ENCODE data around the gene TNK2. TPM values are rescaled to one million over a fixed set of nuclear protein-coding genes. Genes with fewer than 3 reads are reported as not detected.

The TNK2 gene
- polyA plus RNA-seq, 3 donors, result 0.84 to 131 (median 1.8) TPM

GRCh38 chr3:195889870-195890295, 18.5 kb downstream of the TNK2 start:
- Histone ChIP-seq H2AFZ (ENCODE audit: insufficient read depth, low read depth, low read length, poor library complexity, severe bottlenecking) (no peak overlapping the region), H3K4me3 (replicated peaks in 1 of 3; ENCODE audit: low read depth in 2 of 3, low read length in 3 of 3) (no peak overlapping the region), H3K36me3 (replicated peaks in 1 of 2; ENCODE audit: control insufficient read depth in 1 of 2, insufficient read depth in 2 of 2, low read length in 2 of 2) (peaks cover 47 to 66% of the 10 kb centered on the region in 2 donors), H3K27me3 (ENCODE audit: control insufficient read depth in 2 of 2, insufficient read depth in 2 of 2, low read length in 2 of 2) (no peaks in the 10 kb centered on the region), H3K27ac (ENCODE audit: low read depth in 1 of 2, low read length in 2 of 2) (peak overlapping the region in 1 of 2 donors; percentile 16), H4K20me1 (ENCODE audit: insufficient read depth, low read length) (peaks cover 99% of the 10 kb centered on the region), H3K9me3 (replicated peaks in 1 of 2; ENCODE audit: control insufficient read depth in 1 of 2, insufficient read depth in 1 of 2, low read length in 2 of 2) (no peaks in the 10 kb centered on the region), H3K79me2 (ENCODE audit: insufficient read depth, low read length) (peaks cover 92% of the 10 kb centered on the region), H3K4me1 (ENCODE audit: control insufficient read depth in 1 of 2, insufficient read depth in 2 of 2, low read length in 2 of 2) (peaks cover 19 to 21% of the 10 kb centered on the region in 2 donors), H3K9ac (ENCODE audit: insufficient read depth, low read length, poor library complexity, severe bottlenecking) (no peak overlapping the region), H3K4me2 (replicated peaks; ENCODE audit: extremely low read depth, low read length, poor library complexity, severe bottlenecking) (no peak overlapping the region)
- Mint-ChIP-seq H3K27ac (peak overlapping the region in 3 of 7 donors; percentile 2 to 52 (median 43)), H3K4me3 (no peak overlapping the region), H3K27me3 (ENCODE audit: low read depth in 3 of 3) (no peaks in the 10 kb centered on the region), H3K9me3 (peaks cover 0 to 3% (median 0%) of the 10 kb centered on the region in 7 donors), H3K36me3 (peaks cover 36 to 65% of the 10 kb centered on the region in 2 donors), H3K4me1 (peaks cover 16% of the 10 kb centered on the region)
- no peak for TF ChIP-seq CTCF (IDR thresholded peaks at IDR 0.05)
- intact Hi-C loops (cut with micrococcal nuclease), result loop anchor here (2.0 to 5.0 kb wide), 2 partner anchors 31 to 32 kb away; no protein-coding TSS in a partner anchor
- no peak for DNase-seq
- 64% methylated on average over 3 of the region's 8 CpGs for WGBS (ENCODE audit: insufficient coverage)

GRCh38 chr3:195888981-195889869, 19.1 kb downstream of the TNK2 start:
- TF ChIP-seq CTCF (IDR thresholded peaks at IDR 0.05), result no peak
- Mint-ChIP-seq H3K36me3 (peaks cover 39 to 71% of the 10 kb centered on the region in 2 donors), H3K27ac (peak overlapping the region in 3 of 7 donors; percentile 8 to 40 (median 16)), H3K4me1 (peaks cover 10% of the 10 kb centered on the region), H3K27me3 (ENCODE audit: low read depth in 3 of 3) (no peaks in the 10 kb centered on the region), H3K9me3 (peaks cover 0 to 3% (median 0%) of the 10 kb centered on the region in 7 donors), H3K4me3 (no peak overlapping the region)
- no peak overlapping the region for H3K4me2 ChIP-seq (replicated peaks; ENCODE audit: extremely low read depth, low read length, poor library complexity, severe bottlenecking)
- H3K4me3 ChIP-seq (replicated peaks in 1 of 3; ENCODE audit: low read depth in 2 of 3, low read length in 3 of 3), result no peak overlapping the region
- intact Hi-C loops (cut with micrococcal nuclease), result loop anchor here (5.0 kb wide), 1 partner anchor 33 kb away; no protein-coding TSS in a partner anchor
- DNase-seq, result no peak
- H3K27ac ChIP-seq (ENCODE audit: low read depth in 1 of 2, low read length in 2 of 2), result peak overlapping the region in 1 of 2 donors; percentile 16
- peaks cover 85% of the 10 kb centered on the region for H3K79me2 ChIP-seq (ENCODE audit: insufficient read depth, low read length)
- no peak overlapping the region for H3K9ac ChIP-seq (ENCODE audit: insufficient read depth, low read length, poor library complexity, severe bottlenecking)
- WGBS (ENCODE audit: insufficient coverage), result 87% methylated on average over 17 of the region's 26 CpGs
- H3K27me3 ChIP-seq (ENCODE audit: control insufficient read depth in 2 of 2, insufficient read depth in 2 of 2, low read length in 2 of 2), result no peaks in the 10 kb centered on the region
- H3K4me1 ChIP-seq (ENCODE audit: control insufficient read depth in 1 of 2, insufficient read depth in 2 of 2, low read length in 2 of 2), result peaks cover 13 to 15% of the 10 kb centered on the region in 2 donors
- peaks cover 53 to 73% of the 10 kb centered on the region in 2 donors for H3K36me3 ChIP-seq (replicated peaks in 1 of 2; ENCODE audit: control insufficient read depth in 1 of 2, insufficient read depth in 2 of 2, low read length in 2 of 2)
- peaks cover 99% of the 10 kb centered on the region for H4K20me1 ChIP-seq (ENCODE audit: insufficient read depth, low read length)
- no peak overlapping the region for H2AFZ ChIP-seq (ENCODE audit: insufficient read depth, low read depth, low read length, poor library complexity, severe bottlenecking)
- no peaks in the 10 kb centered on the region for H3K9me3 ChIP-seq (replicated peaks in 1 of 2; ENCODE audit: control insufficient read depth in 1 of 2, insufficient read depth in 1 of 2, low read length in 2 of 2)

All from CD14-positive monocyte (primary cell).